ENCODE results near the gene NUBPL.

NUBPL gene

DNA sequence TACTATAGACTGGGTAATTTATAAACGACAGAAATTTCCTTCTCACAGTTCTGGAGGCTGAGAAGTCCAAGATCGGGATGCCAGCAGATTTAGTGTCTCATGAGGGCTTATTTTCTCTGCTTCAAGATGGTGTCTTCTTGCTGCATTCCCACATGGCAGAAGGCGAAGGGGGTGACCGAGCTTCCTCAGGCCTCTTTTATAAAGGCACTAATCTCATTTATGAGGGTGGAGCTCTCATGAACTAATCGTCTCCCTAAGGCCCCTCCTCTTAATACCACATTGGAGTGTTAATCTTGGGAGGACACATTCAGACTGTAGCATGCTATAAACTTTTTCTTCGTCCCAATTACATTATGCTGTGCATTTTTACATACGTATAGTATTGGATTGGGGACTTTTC, 315.5 kb downstream of the NUBPL start:
- TF ChIP-seq, protein P1, sequence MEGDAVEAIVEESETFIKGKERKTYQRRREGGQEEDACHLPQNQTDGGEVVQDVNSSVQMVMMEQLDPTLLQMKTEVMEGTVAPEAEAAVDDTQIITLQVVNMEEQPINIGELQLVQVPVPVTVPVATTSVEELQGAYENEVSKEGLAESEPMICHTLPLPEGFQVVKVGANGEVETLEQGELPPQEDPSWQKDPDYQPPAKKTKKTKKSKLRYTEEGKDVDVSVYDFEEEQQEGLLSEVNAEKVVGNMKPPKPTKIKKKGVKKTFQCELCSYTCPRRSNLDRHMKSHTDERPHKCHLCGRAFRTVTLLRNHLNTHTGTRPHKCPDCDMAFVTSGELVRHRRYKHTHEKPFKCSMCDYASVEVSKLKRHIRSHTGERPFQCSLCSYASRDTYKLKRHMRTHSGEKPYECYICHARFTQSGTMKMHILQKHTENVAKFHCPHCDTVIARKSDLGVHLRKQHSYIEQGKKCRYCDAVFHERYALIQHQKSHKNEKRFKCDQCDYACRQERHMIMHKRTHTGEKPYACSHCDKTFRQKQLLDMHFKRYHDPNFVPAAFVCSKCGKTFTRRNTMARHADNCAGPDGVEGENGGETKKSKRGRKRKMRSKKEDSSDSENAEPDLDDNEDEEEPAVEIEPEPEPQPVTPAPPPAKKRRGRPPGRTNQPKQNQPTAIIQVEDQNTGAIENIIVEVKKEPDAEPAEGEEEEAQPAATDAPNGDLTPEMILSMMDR (IDR thresholded peaks at IDR 0.05), result no peak
- no peak for TF ChIP-seq ZFX (IDR thresholded peaks at IDR 0.05; ENCODE audit: borderline replicate concordance)
- H3K27ac ChIP-seq, result no peak overlapping the region

- no peak overlapping the region for H3K27ac ChIP-seq
- no peak for TF ChIP-seq ZFX (IDR thresholded peaks at IDR 0.05; ENCODE audit: borderline replicate concordance)
- TF ChIP-seq, protein P1 (IDR thresholded peaks at IDR 0.05), result no peak
Observed at GRCh38 chr14:31877255-31877798, 316.1 kb downstream of the NUBPL start.

DNA sequence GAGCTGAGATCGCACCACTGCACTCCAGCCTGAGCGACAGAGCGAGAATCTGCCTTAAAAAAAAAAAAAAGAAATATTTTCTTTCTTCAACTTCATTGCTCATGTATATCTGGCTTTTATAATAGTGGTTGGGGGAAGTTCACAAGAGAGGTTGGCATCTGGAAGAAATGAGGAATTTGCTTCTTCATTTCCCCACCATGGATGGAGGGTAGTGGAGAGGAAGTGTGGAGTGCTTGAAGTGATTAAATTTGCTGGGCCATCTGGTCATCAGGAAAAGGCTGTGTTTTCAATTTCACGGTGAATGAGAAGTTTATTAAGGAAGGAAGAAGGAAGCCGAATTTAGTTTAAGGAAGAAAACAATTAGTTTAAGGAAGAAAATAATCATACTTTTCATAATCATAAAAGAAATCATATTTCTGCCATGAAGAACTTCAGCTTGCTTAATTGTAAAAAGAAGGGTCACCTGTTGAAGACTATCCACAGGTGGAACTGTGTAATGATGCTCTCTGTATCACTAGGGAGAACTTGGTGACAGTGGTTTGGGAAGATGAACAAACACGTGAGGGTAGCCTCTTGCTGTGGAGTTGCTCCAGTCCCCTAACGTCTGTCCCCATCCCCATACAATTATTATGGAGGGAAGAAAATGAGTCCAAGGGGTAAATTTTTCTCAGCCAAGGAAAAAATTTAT, 318.6 kb downstream of the NUBPL start:
- TF ChIP-seq, protein P1 (IDR thresholded peaks at IDR 0.05), result no peak
- no peak for TF ChIP-seq ZFX (IDR thresholded peaks at IDR 0.05; ENCODE audit: borderline replicate concordance)
- no peak overlapping the region for H3K27ac ChIP-seq

DNA sequence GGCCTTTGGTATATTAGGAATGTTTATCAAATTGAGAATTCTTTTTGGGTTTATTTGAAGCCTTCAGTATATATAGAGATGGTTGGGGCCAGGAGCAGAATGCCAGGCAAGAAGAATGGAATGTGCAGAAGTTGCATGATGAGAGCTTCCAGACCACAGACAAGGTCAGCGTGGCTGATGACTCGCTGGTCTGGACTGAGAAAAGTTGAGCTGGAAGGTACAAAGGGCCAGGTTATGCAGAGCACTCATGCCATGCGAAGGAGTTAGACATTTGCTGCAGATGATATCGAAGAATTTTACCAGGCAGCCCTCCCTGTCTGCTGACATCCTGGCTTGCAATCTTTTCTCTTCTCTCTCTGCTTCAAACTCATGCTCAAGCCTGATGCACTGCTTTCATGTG, 319.7 kb downstream of the NUBPL start:
- TF ChIP-seq ZFX (IDR thresholded peaks at IDR 0.05; ENCODE audit: borderline replicate concordance), result no peak
- TF ChIP-seq, protein P1 (IDR thresholded peaks at IDR 0.05), result no peak
- no peak overlapping the region for H3K27ac ChIP-seq

GRCh38 chr14:31881531-31882310, 320.5 kb downstream of the NUBPL start:
- no peak overlapping the region for H3K27ac ChIP-seq

GRCh38 chr14:31884238-31884637, 323.0 kb downstream of the NUBPL start:
- no peak overlapping the region for H3K27ac ChIP-seq

More at GRCh38 chr14:31881531-31882310, 320.5 kb downstream of the NUBPL start:
- TF ChIP-seq, protein P1 (IDR thresholded peaks at IDR 0.05), result no peak
- no peak for TF ChIP-seq ZFX (IDR thresholded peaks at IDR 0.05; ENCODE audit: borderline replicate concordance)

More at GRCh38 chr14:31884238-31884637, 323.0 kb downstream of the NUBPL start:
- TF ChIP-seq, protein P1 (IDR thresholded peaks at IDR 0.05), result no peak
- TF ChIP-seq ZFX (IDR thresholded peaks at IDR 0.05; ENCODE audit: borderline replicate concordance), result no peak

Data from 22Rv1 (cell line).